HG02763 (cell line): ENCODE data around the gene KLC1.

Experiments used
- ATAC-seq: cut with Tn5 transposase; IDR thresholded peaks from one replicate; pipeline ENCODE4 v1.9.1; 2021; ENCODE audit warnings: mild to moderate bottlenecking, moderate library complexity; ENCODE audit not compliant: unreplicated experiment

Gene KLC1

DNA sequence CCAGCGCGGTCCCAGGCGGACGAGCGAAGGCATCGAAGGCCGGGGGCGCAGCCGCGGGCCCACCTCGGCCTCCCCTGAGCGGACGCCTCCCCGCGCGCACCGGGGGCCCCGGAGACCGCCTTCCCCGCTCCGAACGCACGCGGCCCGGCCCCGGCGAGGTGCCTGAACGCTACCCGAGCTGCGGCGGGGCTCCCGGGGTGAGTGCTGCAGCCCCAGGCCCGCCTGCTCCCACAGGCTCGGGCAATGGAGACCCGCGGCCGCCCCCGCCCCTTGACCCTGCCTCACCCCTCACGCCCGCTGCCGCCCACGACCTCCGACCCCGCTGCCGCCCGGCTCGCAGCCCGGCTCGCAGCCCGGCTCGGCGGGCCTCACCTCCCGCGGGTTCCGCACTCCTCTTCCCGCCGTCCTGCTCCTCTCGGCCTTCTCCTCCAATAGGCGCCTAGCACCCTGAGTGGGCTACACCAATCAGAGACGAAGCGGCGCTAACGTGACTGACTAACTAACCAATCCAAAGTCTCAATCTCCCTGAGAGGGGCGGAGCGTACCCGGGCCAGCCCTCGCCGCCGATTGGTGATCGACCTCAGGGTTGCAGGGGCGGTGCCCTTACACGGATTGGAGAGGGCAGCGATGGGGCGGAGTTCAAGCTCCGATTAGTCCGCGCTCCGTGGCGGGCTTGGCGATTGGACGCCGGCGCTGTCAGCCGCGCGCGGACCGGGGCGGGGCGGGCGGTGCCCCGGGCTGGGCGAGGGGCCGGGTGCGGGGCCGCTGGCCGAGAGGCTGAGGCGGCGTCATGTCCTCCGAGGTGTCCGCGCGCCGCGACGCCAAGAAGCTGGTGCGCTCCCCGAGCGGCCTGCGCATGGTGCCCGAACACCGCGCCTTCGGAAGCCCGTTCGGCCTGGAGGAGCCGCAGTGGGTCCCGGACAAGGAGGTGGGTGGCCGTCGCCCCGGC is 86.3 kb downstream of the KLC1 start, which contains the start of the genes XRCC3 and ZFYVE21:
XRCC3 (minus strand) TSS at position 400 of the 949 bp plus-strand sequence. CDS start 4,364 bp downstream, outside the sequence.
ZFYVE21 (plus strand) TSS at position 759 of the 949 bp plus-strand sequence; CDS start at position 791, 32 bp downstream.
- peak; percentile 94 for ATAC-seq

DNA sequence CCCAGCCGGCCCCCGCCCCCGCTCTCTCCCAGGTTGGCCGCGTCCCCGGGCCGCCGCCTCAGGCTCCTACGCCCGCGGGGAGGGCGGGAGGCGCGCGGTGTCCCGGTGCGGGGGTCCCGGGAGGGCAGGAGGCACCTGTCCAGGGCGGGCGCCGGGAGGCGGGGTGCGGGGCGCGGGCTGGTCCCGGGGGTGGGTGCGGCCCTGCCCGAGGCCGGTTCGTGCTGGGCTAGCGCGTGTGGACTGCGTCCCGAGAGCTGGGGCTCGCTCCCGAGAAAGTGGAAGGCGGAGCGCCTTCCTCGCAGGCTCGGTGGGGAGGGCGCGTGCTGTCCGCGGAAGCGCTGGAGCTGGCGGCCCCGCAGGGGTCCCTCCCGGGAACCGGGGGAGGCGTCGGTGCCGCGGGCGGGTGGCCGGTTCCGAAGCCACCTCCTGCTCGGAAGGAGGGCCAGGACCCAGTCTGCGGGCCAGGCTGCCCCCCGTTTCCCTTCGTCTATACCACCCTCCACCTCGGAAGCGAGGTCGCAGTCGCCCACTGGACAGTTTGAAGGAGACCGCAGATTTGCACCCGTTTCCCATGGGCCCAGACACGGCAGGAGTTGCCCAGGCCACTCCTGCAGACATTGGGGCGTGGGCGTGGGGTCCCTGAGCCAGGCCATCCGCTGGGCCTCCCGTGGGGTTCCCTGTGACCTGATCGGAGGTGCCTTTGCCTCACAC is 87.2 kb downstream of the KLC1 start:
- peak; percentile 2 for ATAC-seq

DNA sequence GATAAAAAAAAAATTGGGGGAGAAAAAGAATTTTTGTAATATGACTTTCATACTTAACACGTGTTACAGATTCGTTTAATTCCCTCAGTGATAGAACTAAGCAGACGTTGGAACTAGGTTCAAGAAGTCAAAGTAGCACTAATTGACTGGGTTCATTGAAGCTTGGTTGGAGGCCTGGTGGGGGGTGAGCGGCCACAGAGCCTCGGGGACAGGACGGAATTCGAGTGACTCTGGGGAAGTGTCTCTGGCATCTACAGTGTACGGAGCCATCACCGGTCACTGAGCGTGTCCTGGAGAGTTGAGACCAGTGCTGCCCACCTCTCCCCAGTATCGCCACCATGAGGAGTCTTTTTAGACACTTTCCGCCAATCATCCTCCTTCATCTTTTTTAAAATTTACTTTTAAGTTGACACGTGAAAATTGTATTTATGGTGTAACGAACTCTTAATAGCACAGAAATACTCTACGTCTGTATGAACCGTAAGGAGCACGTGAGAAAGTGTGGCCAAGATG is 87.9 kb downstream of the KLC1 start:
- no peak for ATAC-seq

DNA sequence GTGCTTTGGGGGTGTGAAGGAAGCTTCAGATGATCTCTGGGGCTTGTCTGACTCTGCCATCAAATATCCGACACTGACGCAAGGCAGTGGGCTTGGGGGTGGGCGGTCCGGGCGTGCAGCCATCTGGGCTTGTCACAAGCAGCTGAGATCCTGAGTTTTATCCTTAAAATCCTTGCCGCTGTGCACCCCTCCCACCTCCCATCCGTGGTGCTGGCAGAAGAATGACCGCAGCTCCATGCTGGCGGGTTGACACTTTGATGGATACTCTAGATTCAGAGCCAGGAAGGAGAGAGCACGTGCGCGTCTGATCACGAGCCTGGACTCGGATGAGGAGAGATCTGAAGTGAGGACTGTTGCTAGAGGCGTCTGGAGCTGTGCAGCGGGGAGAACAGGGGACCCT is 89.6 kb downstream of the KLC1 start:
- no peak for ATAC-seq

DNA sequence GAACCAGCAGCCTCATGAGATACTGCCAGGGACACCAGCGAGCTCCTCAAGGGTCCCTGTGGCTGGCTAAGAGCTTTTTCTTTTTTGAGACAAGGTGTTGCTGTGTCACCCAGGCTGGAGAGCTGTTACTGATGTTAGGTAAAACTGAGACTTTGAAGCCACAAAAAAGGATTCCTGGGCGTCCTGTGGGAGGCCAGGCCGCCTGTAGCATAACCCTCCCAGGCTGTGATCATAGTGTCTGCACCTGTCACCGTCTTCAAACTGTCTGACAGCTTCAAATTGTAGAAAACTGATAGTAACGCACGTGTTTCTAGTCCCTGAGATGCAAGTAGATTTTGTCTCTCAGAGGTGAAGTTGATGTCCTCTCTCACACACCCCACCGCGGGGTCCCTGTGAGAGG is 90.7 kb downstream of the KLC1 start:
- no peak for ATAC-seq

DNA sequence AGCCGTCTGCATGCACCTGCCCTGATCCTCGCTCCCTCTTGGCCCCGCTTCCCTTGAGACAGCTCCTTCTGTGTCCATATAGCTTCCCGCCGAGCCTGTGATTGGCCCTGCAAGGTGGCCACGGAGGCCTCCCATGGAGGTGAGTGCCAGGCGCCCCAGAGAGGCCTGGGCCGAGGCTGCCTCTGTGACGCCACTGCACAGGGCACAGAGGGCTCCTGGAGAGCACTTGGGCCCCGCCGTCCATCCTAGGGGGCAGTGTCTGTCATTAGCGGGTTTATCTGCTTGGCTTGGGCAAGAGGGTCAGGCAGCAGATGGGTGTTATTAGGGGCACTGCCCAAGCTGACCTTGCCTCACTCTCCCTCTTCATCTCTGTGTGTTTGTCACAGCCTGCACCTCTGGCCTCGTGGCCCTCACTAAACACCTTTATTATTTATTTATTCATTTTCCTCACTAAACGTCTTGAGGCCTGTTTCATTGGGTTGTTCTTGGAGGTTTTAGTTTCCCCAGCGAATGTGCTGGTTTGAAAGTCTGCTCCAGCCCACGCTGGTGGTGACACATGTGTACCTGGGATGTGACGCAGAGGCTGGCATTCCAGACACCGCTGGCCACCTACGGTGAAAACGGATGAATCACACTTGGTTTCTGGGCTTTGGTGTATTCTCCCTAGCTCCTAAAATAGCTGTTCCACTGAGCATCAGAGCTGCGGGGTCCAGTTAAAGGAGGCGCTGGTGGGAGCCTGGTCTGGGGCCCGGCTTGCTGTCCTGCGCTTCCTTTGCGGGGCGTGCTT is 92.5 kb downstream of the KLC1 start:
- no peak for ATAC-seq

DNA sequence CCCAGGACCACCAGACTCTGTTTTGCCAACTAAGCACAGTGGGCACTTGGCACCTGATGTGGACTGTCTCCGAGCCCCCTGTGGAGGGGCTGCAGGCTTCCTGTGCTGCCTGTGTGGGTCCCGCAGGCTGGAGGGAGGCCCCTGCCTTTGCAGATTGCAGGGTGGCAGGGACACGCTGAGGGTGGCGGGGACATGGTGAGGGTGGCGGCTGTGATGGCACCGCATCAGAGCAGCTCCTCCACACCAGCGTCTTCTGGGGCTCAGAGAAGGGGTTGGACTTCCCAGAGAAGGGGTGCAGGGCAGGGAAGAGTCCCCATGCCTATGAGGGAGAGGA is 94.7 kb downstream of the KLC1 start:
- no peak for ATAC-seq

DNA sequence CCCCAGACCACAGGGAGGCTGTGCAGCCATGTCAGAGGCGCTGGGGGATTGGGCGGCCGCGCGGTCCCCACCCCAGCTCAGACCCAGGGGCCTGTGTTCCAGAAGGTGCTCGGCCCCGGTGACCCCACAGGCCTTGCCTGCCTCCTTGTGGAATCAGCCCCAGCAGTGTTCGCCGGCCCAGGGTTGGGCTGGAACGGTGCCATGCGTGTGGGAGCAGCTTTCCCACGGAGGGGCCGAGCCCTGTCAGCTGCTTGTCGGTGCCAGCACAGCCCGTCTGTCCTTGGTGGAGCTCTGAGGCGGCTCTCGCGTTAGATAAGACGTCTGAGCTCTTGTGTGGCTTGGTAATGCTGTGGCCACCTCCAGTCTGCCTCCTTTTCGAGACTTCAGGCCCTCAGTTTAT is 95.1 kb downstream of the KLC1 start:
- no peak for ATAC-seq

DNA sequence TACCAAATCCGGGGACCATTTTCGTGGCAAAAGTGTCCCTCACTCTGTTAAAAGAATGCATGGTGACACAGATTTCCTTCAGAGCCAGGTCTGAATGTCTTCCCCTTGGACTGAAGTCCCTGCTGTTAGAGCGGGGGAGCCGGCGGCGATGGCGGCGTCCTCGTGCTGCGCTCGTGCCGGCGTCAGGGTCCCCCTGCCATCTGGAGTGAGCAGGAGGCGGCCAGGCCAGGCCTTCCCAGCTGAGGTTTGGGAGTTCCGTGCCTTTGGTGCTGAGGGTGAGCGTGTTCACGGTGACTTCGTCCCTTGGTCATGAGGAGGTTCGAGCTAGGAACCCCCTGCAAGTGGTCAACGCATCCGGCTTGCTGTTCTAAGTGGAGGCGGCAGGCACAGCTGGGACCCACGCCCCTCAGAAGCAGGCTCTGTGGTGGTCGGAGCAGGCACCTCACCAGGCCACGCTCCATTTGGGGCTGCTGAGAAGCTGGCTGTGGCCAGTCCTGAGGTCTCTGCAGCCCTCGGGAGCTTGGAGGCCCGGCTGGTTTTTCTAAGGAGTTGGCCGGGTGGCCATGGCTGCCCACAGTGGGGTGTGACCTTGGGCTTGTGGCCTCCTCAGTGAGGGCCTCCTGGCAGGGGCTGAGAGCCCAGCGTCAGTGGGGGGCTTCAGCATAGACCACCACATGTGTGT is 96.1 kb downstream of the KLC1 start:
- no peak for ATAC-seq

DNA sequence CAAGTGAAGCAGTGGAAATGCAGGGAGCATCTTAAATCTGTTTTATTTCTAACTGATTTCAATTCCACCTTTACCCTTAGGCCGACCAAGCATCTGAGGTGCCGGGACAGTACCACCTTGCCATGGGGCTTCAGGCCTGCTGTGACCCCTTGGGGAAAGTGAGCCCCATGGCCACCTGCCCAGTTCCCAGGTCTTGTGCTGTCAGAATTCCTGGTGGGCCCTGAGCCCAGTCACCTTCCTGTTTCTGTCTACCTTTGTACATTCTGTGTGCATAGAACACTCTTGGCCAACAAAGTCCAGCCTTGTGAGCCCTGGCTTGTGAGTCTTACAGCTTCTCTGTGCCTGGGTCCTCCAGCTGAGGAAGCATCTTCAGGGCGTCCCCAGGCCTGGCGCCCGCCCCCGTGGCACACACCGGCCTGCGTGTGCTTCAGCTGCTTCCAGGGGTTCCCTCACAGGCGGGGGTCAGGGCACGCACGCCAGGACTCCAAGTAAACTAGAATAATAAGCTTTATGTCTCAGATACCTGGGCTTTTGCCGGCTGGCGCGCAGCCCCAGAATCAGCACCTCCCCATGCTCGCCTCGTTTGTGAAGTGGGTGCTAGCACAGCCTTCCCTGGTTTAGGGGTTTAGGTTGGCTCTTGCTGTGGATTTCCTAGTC is 96.9 kb downstream of the KLC1 start:
- ATAC-seq: no peak

DNA sequence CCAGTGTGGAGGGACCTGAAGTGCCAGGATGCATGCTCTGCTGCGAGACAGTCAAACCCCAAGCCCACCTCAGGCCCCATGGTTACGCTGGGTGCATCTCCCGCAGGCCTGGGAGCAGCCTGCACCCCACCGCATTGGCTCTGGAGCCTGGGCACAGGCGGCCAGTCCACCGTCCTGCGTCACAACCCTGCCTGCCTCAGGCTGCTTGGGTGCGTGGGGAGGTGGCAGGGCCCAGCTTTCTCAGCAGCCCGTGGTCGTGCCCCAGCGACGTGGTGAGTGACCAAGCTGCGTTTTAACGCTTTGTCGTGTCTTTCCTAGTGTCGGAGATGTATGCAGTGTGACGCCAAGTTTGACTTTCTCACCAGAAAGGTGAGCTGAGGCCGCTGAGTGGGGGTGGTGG is 97.5 kb downstream of the KLC1 start:
- no peak for ATAC-seq

DNA sequence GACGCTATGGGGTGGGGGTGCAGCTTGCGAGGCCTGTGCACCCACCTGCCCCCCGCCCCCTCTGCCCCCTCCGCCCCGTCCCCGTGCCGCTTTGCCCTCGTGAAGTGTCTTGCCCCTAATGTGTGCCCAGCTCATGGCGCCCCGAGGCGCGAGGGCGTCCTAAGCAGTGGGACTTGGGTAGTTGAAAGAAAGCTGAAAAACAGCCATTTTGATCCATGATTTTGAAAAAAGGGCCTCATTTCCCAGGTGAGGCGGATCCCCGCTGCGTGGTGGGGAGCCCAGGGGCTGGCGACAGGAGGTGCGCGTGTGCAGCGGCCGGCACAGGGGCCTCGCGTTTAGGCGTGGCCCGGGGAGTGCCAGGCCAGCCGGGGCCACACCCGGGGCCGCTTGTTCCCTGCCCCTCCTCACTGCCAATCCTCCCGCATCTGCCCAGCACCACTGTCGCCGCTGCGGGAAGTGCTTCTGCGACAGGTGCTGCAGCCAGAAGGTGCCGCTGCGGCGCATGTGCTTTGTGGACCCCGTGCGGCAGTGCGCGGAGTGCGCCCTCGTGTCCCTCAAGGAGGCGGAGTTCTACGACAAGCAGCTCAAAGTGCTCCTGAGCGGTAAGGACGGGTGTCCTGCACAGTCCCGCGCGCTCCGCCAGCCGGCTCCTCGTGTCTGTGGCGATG is 98.4 kb downstream of the KLC1 start:
- no peak for ATAC-seq

DNA sequence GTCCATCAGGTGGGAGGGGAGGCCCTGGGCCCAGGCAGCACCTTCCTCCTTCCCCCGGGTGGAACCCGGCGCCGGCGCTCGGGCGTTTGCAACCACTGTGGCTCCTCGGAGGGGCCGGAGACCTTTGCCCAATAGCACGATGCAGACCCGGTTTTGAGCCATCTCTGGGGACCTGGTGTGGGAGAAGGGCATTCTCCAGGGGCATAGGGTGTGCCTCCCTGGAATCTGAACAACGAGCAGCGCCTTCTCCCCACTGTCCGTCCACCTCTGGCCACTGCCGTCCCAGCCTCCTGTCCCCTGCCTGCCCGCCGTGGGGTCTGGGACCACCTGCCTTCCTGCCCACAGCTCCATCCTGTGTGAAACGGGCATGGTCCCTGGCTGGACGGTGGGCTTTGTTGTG is 99.1 kb downstream of the KLC1 start:
- no peak for ATAC-seq

DNA sequence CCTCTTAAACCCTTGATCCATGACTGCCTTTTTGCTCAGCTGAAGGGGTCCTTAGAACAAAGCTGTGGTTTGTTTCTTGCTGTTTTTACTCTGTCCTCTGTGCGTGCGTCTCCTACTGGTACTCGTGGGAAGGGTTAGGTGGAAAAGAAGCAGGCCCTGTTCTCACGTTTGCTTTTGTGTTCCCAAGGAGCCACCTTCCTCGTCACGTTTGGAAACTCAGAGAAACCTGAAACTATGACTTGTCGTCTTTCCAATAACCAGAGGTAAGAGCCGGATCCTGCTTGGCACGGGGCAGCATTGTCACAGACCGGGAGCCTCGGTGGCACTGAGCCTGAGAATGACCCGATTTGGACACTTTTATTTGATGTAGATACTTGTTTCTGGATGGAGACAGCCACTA is 99.7 kb downstream of the KLC1 start:
- no peak for ATAC-seq

DNA sequence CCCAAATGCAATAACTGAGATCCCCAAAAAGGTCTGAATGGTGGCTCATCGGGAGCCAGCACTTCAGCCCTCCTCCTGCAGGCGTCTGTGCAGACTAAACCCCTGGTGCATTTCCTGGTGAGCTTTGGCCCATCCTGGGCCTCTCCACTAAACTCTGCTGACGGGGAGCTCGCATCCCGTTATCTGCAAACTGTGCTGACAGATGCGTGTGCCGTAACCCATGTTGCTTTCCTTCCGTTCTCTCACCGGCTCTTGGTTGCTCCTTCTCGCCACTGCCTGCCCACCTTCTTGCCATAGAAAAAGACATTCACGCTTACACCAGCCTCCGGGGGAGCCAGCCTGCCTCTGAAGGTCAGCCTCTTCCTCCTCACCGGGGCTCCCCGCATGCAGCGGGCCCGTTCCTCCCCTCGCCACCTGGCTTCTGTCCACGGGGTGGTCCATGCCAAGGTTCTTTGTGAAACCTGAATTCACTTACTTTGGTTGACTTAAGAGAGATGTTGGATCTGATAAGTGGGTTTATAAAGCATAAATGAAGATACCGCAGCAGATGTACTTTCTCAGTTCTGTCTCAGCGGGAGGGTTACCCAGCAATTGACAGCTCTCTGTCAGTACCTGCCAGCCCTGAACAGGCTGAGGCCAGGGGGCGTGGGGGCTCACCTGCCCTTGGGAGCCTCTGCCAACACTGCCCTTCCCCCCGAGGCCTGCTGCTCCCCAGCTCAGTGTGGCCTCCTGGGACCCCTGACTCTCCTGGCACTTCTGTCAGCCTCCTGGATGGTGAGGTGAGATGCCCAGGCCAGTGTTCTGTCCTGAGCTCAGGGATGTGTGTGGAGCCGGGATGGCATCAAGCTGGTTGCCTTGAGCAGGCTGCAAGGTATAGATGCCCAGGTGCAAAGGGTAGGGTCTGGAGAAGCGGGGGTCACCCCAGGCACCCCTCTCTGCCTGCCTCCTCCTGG is 100.8 kb downstream of the KLC1 start:
- ATAC-seq: no peak

DNA sequence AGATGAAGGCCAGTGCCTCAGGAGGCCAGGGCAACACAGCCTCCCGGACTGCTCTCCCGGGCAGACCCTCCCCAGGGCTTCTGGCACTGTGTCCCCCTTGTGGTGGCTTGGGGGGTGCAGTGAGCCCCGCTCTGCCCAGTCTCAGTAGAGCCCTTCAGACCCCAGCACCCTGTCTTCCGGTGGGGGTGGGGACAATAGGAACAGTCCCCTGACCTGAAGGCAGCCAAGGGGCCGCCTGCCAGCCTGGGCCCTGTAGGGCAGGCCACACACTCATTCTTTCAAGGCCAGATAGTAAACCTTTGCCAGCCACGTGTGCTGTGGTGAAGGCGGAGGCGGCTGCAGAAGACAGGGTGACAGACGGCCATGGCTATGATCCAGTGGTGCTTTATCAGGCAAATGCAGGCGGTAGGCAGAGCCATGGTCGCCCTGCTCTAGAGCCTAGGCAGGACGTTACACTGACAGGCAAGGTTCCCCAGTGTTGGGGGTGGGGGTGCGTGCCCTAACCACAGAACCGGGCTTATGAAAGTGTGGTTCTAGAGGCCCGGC is 101.6 kb downstream of the KLC1 start:
- no peak for ATAC-seq

DNA sequence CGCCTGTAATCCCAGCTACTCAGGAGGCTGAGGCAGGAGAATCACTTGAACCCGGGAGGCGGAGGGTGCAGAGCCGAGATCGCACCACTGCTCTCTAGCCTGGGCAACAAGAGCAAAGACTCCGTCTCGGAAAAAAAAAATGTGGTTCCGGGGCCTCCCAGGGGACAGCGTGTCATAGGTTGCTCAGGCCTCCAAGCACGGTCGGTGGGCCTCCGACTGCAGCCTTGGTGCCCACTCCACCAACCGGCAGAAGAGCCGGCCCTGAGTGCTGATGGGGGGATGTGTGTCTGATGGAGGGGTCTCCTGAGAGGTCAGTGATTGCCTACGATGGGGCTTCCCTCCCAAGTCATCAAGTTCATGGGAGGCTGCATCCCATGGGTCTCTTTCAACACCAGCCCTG is 102.5 kb downstream of the KLC1 start:
- ATAC-seq: no peak
